CD14-positive monocyte (primary cell): ENCODE results near the gene ME1. TPM values are rescaled to one million over a fixed set of nuclear protein-coding genes. Genes with fewer than 3 reads are reported as not detected.

Experiments used
- DNase-seq, 3 donors: peaks; one replicate each; pipeline ENCODE4 v3.0.0-alpha.2; 2011 to 2022
- H2AFZ ChIP-seq: 2 replicates; pipeline ENCODE4 v1.6.0; 2012; ENCODE audit warnings: mild to moderate bottlenecking, low read depth, low read length, inconsistent platforms; ENCODE audit not compliant: insufficient read depth, poor library complexity, severe bottlenecking
- H3K27ac ChIP-seq, 2 donors: 1 replicate in 1 of 2; 2 replicates in 1 of 2; pipeline ENCODE4 v1.5.1; 2012 to 2013; ENCODE audit warnings: low read length in 2 of 2, control low read depth in 1 of 2, inconsistent platforms in 1 of 2, low read depth in 1 of 2, mild to moderate bottlenecking in 1 of 2
- H3K27me3 ChIP-seq, 2 donors: one replicate each; pipeline versions ENCODE4 v1.6.0 to v1.6.1; 2011 to 2013; ENCODE audit warnings: low read length in 2 of 2; ENCODE audit not compliant: control insufficient read depth in 2 of 2, insufficient read depth in 2 of 2
- H3K36me3 ChIP-seq, 2 donors: replicated peaks in 1 of 2; 1 replicate in 1 of 2; 2 replicates in 1 of 2; pipeline versions ENCODE4 v1.5.1 to v1.6.1; 2012 to 2013; ENCODE audit warnings: low read length in 2 of 2, control low read depth in 1 of 2, inconsistent platforms in 1 of 2, mild to moderate bottlenecking in 1 of 2; ENCODE audit not compliant: insufficient read depth in 2 of 2, control insufficient read depth in 1 of 2
- H3K4me1 ChIP-seq, 2 donors: 1 replicate in 1 of 2; 2 replicates in 1 of 2; pipeline versions ENCODE4 v1.5.1 to v1.6.1; 2012 to 2013; ENCODE audit warnings: low read length in 2 of 2, control low read depth in 1 of 2, inconsistent platforms in 1 of 2, mild to moderate bottlenecking in 1 of 2, moderate library complexity in 1 of 2; ENCODE audit not compliant: insufficient read depth in 2 of 2, control insufficient read depth in 1 of 2
- H3K4me2 ChIP-seq: replicated peaks from 2 replicates; pipeline ENCODE3; 2012; ENCODE audit warnings: low read length, moderate library complexity, mild to moderate bottlenecking; ENCODE audit not compliant: poor library complexity, severe bottlenecking; ENCODE audit errors: extremely low read depth
- H3K4me3 ChIP-seq, 3 experiments: fragments of 200-600 bp in 1 of 3; sonication (generic) in 1 of 3; replicated peaks in 1 of 3; 1 replicate in 2 of 3; 2 replicates in 1 of 3; pipeline ENCODE4 v1.5.1; 2011 to 2013; ENCODE audit warnings: low read length in 3 of 3, mild to moderate bottlenecking in 3 of 3, control low read depth in 2 of 3, low read depth in 2 of 3, inconsistent platforms in 1 of 3, moderate library complexity in 1 of 3
- H3K79me2 ChIP-seq: 2 replicates; pipeline ENCODE4 v1.6.0; 2012; ENCODE audit warnings: mild to moderate bottlenecking, control low read depth, inconsistent platforms, low read length, moderate library complexity; ENCODE audit not compliant: insufficient read depth
- H3K9ac ChIP-seq: 2 replicates; pipeline ENCODE4 v1.6.0; 2017; ENCODE audit warnings: low read length, mild to moderate bottlenecking; ENCODE audit not compliant: insufficient read depth, poor library complexity, severe bottlenecking
- H3K9me3 ChIP-seq, 2 donors: replicated peaks in 1 of 2; 1 replicate in 1 of 2; 2 replicates in 1 of 2; pipeline versions ENCODE4 v1.5.1 to v1.6.1; 2012 to 2013; ENCODE audit warnings: low read length in 2 of 2, control low read depth in 1 of 2; ENCODE audit not compliant: control insufficient read depth in 1 of 2, insufficient read depth in 1 of 2
- H4K20me1 ChIP-seq: 2 replicates; pipeline ENCODE4 v1.6.0; 2012; ENCODE audit warnings: mild to moderate bottlenecking, low read length, control low read depth, moderate library complexity; ENCODE audit not compliant: insufficient read depth
- H3K27ac Mint-ChIP-seq, 7 donors: one replicate each; pipeline ENCODE4 v1.8.0; 2020; ENCODE audit warnings: mild to moderate bottlenecking in 7 of 7, mixed read lengths in 7 of 7, moderate library complexity in 6 of 7, inconsistent platforms in 2 of 7
- H3K27me3 Mint-ChIP-seq, 3 donors: one replicate each; pipeline ENCODE4 v1.8.0; 2021 to 2022; ENCODE audit warnings: low read depth in 3 of 3, mild to moderate bottlenecking in 3 of 3, mixed read lengths in 3 of 3, moderate library complexity in 3 of 3, inconsistent platforms in 1 of 3
- H3K36me3 Mint-ChIP-seq, 2 donors: one replicate each; pipeline ENCODE4 v1.8.0; 2020; ENCODE audit warnings: mixed read lengths in 2 of 2, inconsistent platforms in 1 of 2, mild to moderate bottlenecking in 1 of 2
- H3K4me1 Mint-ChIP-seq: one replicate; pipeline ENCODE4 v1.8.0; 2020; ENCODE audit warnings: mild to moderate bottlenecking, mixed read lengths
- H3K4me3 Mint-ChIP-seq, 2 donors: one replicate each; pipeline ENCODE4 v1.8.0; 2020; ENCODE audit warnings: mild to moderate bottlenecking in 2 of 2, mixed read lengths in 2 of 2, moderate library complexity in 1 of 2
- H3K9me3 Mint-ChIP-seq, 7 donors: one replicate each; pipeline ENCODE4 v1.8.0; 2020 to 2022; ENCODE audit warnings: mixed read lengths in 7 of 7, mild to moderate bottlenecking in 6 of 7, moderate library complexity in 6 of 7, inconsistent platforms in 2 of 7
- CTCF ChIP-seq: fragments of 200-600 bp; IDR thresholded peaks from one replicate; pipeline ENCODE4 v1.8.0; 2022; ENCODE audit warnings: antibody characterized with exemption, mild to moderate bottlenecking
- WGBS: methylation state at CpG from one replicate; pipeline ENCODE4 v1.1.5; 2013; ENCODE audit warnings: missing lambda C conversion rate; ENCODE audit not compliant: insufficient coverage; 5-methylcytosine and 5-hydroxymethylcytosine counted together
- intact Hi-C, 2 donors: fragments of 100-400 bp; cut with micrococcal nuclease; formaldehyde crosslinking; loops; one replicate each; pipeline versions ENCODE4 v1.15.0 to v1.15.1; 2023
- polyA plus RNA-seq, 3 donors: library from polyadenylated mRNA; depleted of rRNA in 1 of 3; unstranded in 2 of 3; stranded (reverse) in 1 of 3; fragments of 300-500 nt in 2 of 3; fragments of >200 nt in 1 of 3; fragmentation: Illumina TruSeq in 2 of 3; gene quantifications; 1 replicate in 2 of 3; 2 replicates in 1 of 3; pipeline ENCODE4 v1.2.3, GENCODE V29; 2012 to 2021

ME1 gene
- polyA plus RNA-seq, 3 donors, result 1.3 to 4.0 (median 2.1) TPM

DNA sequence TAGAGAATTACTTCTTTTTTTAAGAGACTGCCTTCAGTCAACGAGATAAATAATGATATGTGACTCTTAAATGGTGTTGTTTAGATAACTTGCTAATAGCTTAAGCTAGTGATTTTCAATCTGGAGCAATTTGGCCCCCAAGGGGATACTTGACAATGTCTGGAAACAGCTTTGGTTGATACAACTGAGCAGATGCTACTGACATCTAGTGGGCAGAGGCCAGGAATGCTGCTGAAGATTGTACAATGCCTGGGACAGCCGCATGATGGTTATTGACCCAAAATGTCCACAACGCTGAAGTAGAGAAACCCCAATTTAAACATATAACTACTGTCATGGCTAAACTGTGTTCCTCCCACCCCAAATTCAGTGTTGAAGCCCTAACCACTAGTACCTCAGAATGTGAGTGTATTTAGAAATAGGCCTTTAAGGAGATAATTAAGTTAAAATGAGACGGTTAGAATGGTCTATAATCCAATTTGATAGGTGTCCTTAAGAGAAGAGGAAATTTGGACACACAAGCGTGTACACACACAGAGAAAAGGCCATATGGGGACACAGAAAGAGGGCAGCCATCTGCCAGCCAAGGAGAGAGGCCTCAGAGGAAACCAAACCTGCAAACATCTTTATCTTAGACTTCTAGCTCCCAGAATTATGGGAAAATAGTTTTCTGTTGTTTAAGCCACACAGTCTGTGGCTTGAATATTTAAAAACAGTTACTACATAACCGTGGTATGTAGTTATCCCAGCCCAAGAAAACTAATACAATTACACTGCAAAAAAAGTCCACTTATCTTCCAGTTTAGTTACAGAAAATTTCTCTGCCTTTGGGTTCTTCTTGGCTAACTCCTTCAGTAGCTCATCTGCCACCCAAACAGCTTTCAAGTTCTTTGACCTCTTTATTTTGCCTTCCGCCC lies 215.5 kb downstream of the ME1 start:
- TF ChIP-seq CTCF, result peak; percentile 78
- WGBS, result 38% methylated on average over 4 of the region's 7 CpGs
- no peaks in the 10 kb centered on the region for H3K9me3 Mint-ChIP-seq
- Histone ChIP-seq H2AFZ (no peak overlapping the region), H3K36me3 (no peaks in the 10 kb centered on the region), H3K27me3 (peaks cover 0 to 3% of the 10 kb centered on the region in 2 donors), H3K79me2 (no peaks in the 10 kb centered on the region), H3K27ac (no peak overlapping the region), H3K9me3 (no peaks in the 10 kb centered on the region), H4K20me1 (no peaks in the 10 kb centered on the region), H3K4me3 (no peak overlapping the region), H3K4me2 (no peak overlapping the region), H3K9ac (no peak overlapping the region), H3K4me1 (no peaks in the 10 kb centered on the region)
- H3K27me3 Mint-ChIP-seq, result peaks cover 5 to 15% (median 8%) of the 10 kb centered on the region in 3 donors
- intact Hi-C loops, result no loop called here
- H3K4me1 Mint-ChIP-seq, result no peaks in the 10 kb centered on the region
- no peak overlapping the region for H3K4me3 Mint-ChIP-seq
- H3K36me3 Mint-ChIP-seq, result no peaks in the 10 kb centered on the region
- DNase-seq, result peak; percentile 22 to 48 (median 32)
- no peak overlapping the region for H3K27ac Mint-ChIP-seq

DNA sequence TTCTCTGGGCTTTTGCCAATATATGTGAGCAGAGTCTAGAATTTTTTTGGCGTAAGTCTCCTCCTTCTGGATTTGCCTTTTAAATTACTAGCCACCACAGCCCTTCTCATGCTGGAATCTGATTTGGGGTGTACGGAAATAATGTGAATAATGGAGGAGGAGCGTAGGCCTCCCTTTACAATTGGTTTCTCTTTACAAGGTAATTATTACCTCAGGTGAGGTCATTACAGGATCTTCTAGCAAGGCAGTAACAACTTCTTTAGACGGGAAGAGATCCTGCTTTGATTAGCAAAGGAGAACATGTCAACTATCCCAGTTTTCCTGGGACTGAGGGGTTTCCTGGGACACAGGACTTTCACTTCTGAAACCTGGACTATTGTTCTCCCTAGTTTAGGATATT lies 228.8 kb downstream of the ME1 start:
- H3K27me3 Mint-ChIP-seq, result peaks cover 0 to 1% (median 0%) of the 10 kb centered on the region in 3 donors

More for the DNA sequence above, 228.8 kb downstream of the ME1 start:
- Histone ChIP-seq H3K27ac (no peak overlapping the region), H3K79me2 (no peaks in the 10 kb centered on the region), H3K9ac (no peak overlapping the region), H3K4me2 (no peak overlapping the region), H2AFZ (no peak overlapping the region), H3K4me1 (no peaks in the 10 kb centered on the region), H3K36me3 (no peaks in the 10 kb centered on the region), H3K9me3 (no peaks in the 10 kb centered on the region), H4K20me1 (no peaks in the 10 kb centered on the region), H3K4me3 (no peak overlapping the region), H3K27me3 (no peaks in the 10 kb centered on the region)
- no peak for DNase-seq
- H3K27ac Mint-ChIP-seq, result no peak overlapping the region
- TF ChIP-seq CTCF, result no peak
- intact Hi-C loops, result no loop called here
- no peaks in the 10 kb centered on the region for H3K4me1 Mint-ChIP-seq
- no peak overlapping the region for H3K4me3 Mint-ChIP-seq
- WGBS, result no CpG with 5 or more reads among the region's 4 CpGs
- H3K36me3 Mint-ChIP-seq, result peaks cover 0 to 3% of the 10 kb centered on the region in 2 donors
- H3K9me3 Mint-ChIP-seq, result peaks cover 0 to 4% (median 0%) of the 10 kb centered on the region in 7 donors
